ENCODE data around the gene CISD3.
"Not testable (repeated sequence)": the region's sequence is repeated elsewhere in the genome, so short reads cannot be mapped to it uniquely, and the experiment has no call there.

The CISD3 gene

GRCh38 chr17:38709104-38709820 lies 20.9 kb upstream of the CISD3 start:
- no peak for DNase-seq

GRCh38 chr17:38709864-38710603 lies 20.1 kb upstream of the CISD3 start:
- no peak for DNase-seq

GRCh38 chr17:38710604-38710962 lies 19.6 kb upstream of the CISD3 start:
- DNase-seq, result no peak

GRCh38 chr17:38710985-38711384 lies 19.2 kb upstream of the CISD3 start:
- no peak for DNase-seq

DNA sequence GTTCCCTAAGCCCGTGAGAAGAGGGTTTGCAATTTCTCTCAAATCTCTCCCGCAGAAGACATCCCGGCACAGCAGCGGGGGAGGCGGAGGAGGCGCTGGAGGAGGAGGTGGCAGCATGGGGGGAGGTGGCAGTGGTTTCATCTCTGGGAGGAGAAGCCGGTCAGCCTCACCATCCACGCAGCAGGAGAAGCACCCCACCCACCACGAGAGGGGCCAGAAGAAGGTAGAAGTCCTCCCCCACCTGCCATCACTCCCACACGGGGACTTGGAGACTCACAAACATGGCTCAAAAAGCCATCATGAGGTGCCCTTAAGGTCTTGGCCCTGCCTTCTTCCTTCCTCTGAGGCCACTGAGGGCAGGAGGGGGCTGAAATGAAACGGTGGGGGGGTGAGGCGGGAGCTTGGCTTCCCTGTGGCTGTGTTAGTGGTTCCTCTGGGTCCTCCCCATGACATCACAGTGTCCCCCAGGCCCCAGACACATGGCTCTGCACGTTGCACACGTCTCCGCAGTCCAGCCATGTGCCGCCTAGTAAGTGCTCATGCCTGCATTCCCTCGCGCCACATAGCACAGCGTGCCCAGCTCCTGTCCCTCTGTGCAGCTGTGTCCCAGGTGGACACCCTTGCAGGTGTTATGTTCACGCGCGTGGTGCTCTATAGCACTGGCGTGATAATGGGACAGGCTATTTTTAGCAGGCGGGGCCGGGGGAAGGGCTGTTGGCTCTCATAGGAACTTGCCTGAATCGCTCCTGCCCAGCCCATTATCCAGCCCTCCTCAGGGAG lies 18.2 kb upstream of the CISD3 start:
- no peak for DNase-seq

DNA sequence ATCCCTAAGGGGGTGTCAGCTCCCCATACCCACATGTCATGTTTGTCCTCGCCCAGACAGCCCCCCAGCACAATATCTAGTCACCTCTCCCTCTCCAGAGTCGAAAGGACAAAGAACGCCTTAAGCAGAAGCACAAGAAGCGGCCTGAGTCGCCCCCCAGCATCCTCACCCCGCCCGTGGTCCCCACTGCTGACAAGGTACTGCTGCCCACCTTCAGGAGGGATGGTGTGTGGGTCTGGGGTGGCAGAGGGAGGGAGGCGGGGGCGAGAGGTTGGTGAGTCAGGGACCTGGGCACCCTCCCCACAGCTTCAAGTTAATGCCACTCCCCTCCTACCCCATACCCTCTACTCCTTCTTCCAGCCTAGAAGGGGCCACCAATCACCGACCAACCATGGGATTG lies 17.5 kb upstream of the CISD3 start:
- no peak for DNase-seq

DNA sequence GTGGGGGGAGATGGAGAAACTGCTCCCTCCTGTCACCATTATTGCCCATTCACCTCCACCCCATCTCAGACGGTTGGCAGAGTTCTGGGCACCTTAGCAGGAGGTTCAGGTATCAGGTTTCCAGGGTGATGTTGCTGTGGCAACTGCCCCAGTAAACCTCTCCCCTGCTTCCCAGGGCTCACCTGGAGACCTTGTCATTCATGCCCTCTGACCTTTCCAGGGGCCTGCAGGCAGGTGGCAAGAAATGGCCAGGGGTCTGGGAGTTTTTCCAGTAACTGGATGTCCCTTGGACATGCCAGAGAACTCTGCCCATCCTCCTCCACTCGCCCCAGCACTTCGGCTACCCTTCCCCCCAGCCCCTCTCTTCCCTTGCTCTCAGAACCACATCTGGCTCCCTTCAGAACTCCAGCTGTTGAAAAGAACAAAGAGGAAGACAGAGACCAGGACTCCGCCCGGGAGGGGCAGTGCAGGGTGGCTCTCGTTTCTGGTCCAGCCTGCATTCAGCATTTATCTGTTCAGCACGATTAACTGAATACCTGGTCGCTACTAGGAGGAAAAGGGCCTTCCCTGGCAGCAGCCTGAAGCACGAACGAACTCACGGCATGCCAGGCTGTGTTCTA lies 16.6 kb upstream of the CISD3 start:
- DNase-seq, result no peak

- no peak for DNase-seq
Measured at GRCh38 chr17:38715216-38715943, 14.8 kb upstream of the CISD3 start.

- DNase-seq, result no peak
Measured at GRCh38 chr17:38716368-38717005, 13.7 kb upstream of the CISD3 start.

- no peak for DNase-seq
Measured at GRCh38 chr17:38717139-38717745, 12.9 kb upstream of the CISD3 start.

DNA sequence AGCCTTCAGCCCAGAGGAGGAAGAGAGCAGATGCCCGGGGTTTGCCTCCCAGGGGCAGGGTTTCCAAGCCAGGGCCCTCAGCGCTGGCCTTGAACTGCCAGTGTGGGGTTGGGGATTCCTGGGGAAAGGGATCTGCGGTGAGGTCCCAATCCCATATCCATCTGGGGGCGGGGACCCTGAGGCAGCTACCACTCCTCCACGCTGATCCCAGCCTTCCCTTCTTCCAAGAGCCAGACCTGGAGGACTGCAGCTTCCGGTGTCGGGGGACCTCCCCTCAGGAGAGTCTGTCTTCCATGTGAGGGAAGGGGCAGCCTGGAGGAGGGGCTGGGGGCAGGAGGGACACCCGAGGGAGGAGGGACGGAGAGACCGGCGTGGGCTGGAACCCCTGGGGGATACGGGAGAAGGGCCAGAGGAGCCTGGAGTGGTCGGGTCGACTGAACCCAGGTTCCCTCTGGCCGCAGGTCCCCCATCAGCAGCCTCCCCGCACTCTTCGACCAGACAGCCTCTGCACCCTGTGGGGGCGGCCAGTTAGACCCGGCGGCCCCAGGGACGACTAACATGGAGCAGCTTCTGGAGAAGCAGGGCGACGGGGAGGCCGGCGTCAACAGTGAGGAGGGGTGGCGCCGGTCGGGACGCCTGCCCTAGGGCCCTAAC lies 10.7 kb upstream of the CISD3 start:
- no peak for DNase-seq

DNA sequence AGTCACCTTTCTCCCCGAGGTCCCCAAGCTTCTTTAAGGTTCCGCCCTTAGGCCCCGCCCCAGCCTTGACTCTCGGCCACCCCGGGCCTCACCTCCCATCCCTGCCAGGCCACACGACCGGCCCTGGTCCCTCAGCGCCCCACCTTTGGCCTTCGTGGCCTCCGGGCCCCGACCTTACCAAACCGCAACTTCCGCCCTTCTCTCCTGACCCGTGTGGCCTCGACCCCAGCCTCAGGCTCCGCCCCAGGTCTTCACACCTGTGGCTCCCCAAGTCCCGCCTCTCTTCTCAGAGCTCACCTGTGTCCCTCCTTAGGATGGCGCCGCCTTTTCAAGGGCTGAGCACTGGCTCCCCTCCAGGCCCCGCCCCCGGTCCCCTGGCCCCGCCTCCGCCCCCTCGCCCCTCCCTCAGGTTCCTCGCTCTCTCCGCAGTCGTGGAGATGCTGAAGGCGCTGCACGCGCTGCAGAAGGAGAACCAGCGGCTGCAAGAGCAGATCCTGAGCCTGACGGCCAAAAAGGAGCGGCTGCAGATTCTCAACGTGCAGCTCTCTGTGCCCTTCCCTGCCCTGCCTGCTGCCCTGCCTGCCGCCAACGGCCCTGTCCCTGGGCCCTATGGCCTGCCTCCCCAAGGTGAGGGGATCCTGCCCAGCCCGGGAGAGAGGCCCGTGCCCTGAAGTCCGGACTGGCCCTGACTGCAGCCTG lies 10.0 kb upstream of the CISD3 start:
- DNase-seq, result no peak

DNA sequence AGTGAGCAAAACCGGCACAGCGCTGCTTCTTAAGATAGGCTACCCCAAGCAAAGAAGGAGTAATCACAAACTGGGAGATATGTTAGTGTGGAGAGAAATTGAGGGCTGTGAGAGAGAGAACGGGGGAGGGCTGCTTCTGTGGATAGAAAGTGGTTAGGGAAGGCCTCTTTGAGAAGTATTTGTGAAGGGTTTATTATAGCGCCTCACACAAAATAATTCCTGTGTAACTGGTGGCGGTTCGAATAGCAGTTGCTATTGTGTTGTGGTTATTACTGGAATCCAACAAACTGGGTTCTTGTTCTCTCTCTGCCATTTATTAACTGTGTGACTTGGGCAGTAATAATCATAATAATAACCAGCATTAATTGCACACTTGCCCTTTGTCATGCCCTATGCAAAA lies 9.2 kb upstream of the CISD3 start:
- no peak for DNase-seq

DNA sequence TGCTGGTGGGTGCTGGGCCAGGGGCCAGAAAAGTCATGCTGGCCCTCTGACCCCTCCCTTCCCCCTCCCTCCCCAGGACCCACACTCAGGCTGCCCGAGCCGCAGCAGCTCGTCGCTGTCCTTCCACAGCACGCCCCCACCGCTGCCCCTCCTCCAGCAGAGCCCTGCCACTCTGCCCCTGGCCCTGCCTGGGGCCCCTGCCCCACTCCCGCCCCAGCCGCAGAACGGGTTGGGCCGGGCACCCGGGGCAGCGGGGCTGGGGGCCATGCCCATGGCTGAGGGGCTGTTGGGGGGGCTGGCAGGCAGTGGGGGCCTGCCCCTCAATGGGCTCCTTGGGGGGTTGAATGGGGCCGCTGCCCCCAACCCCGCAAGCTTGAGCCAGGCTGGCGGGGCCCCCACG lies 8.3 kb upstream of the CISD3 start:
- no peak for DNase-seq

DNA sequence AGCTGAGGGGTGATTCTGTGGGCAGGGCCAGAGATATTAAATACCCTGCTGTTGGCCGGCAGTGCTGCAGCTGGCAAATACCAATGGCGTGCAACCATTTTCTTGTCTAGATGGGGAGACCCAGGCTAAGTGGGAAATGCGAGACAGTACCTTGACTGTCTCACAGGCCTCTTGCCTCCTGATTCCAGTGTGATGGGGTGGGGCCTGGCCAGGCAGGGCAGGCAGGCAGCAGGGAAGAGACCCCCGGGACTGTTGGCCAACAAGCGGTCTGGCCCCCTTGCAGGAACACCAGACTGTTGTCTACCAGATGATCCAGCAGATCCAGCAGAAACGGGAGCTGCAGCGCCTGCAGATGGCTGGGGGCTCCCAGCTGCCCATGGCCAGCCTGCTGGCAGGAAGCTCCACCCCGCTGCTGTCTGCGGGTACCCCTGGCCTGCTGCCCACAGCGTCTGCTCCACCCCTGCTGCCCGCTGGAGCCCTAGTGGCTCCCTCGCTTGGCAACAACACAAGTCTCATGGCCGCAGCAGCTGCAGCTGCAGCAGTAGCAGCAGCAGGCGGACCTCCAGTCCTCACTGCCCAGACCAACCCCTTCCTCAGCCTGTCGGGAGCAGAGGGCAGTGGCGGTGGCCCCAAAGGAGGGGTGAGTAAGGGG lies 5.7 kb upstream of the CISD3 start:
- no peak for DNase-seq

DNA sequence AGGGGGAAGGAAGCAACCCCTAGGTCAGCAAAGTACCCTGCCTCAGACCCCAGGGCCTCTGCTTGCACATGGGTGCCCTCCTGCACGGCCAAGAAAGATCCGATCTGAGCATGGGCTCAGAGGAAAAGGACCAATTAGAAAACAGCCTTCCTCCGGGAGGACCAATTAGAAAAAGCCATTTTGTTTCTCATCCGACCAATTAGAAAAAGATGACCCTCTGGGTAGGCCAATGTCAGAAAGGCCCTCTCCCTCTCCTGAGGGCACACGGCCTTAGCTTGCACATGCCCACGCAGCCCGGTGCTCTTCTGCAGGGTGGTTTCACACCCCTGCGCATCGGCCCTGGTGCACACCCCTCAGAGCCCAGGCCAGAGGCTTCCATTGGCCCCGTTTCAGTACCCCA lies 5.1 kb upstream of the CISD3 start:
- no peak for DNase-seq

DNA sequence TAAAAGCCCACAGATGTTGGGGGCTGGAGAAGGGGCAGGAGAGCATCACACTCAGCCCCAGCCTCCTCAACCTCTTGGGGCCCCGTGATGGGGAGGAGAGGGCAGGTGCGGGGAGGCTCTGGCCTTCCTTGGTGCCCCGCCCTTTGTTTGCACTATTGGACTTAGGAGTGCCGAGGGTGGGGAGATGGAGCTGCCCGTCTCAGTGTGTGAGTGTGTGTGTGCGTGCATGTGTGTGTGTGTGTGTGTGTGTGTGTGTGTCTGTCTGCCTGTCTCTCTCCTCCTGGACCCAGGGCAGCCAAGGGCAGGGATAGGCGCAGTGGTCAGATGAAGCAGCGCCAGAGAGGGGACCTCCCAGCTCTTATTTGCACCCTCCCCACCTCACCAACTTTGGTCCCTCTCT lies 4.0 kb upstream of the CISD3 start:
- DNase-seq, result not testable (repeated sequence)

DNA sequence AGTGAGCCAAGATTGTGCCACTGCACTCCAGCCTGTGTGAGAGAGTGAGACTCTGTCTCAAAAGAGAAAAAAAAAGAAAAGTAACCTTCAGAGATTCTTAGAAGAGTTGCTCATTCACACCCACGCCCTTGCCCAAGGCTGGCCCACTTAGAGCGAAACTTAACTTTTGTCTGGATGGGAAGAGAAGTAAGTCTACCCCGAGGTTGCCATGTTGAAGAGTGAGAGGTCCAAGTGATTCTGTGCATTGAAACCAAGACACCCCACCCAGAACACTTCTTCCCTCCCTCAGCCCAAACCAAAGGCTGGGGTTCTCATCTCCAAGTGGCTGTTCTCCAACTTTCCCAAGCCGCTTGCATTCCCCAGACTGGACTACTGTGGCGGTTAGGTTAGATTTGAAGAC lies 2.4 kb upstream of the CISD3 start:
- DNase-seq, result no peak

DNA sequence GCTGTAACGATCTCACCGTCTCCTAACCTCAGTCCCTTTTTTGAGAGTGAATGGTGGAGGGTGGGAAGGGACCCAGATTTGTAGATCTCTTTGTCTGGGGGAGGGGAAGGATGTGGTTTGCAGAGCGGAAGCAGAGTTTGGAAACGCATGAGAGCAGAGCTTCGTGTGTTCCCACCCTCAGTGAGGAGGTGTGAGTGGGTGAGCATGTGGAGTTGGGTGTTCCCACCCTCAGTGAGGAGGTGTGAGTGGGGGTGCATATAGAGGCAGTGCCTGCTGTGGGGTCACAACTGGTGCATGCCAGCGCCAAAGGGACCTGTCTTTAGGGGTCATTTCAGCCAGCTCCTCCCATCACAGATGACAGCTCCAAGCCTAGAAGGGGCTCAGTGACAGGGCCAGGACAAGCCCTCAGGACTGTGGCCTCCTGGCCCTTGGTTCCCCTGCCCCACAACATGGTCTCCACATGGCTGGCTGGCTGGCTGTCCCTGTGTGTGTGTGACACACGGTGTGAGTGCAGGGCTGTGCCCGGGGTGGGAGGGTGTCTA lies 1.8 kb upstream of the CISD3 start:
- DNase-seq, result no peak

DNA sequence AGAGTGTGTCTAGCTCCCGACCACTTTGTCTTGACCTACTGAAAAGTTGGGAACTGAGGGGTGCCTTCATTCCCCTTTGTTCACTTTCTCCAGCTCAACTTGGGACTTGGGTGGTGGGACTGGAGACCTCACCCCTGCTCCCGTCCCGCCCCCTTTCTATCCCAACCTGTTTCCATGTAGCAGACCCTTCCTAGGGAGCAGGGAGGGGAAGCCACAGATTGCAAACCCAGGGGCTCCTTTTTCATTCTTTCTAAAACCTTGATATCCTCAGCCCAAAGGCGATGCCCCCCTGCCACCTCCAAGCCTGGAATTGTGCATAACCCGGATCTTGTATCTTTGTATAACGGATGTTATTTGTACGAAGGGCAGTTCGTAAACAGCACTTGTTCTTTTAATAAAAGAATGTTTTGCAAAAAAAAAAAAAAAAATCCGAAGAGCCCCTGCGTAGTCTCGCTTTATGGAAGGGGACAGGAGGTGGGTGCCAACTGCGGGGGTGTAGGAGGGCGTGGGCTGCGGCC lies 714 bp upstream of the CISD3 start:
- DNase-seq, result no peak

All from cortex of kidney (tissue), 1 donor.